Measurements from ENCODE around the gene KRTAP5-5.

- TF ChIP-seq CTCF (optimal IDR thresholded peaks at IDR 0.05 in 1 of 3, IDR thresholded peaks at IDR 0.05 in 1 of 3, conservative IDR thresholded peaks at IDR 0.05 in 1 of 3; ENCODE audit: extremely low read depth in 1 of 3, insufficient read depth in 2 of 3, low read length in 3 of 3) (no peak), EZH2 (IDR thresholded peaks at IDR 0.05; ENCODE audit: low read length) (no peak)
Observed at GRCh38 chr11:1598816-1599215, 30.8 kb upstream of the KRTAP5-5 start.
